SJCRH30 (cell line): Measurements from ENCODE around the gene SPTBN1. TPM values are rescaled to one million over a fixed set of nuclear protein-coding genes. Genes with fewer than 3 reads are reported as not detected.
"Not testable (repeated sequence)": the region's sequence is repeated elsewhere in the genome, so short reads cannot be mapped to it uniquely, and the experiment has no call there.

Experiments used
- DNase-seq, 2 experiments: peaks; one replicate each; pipeline ENCODE4 v3.0.0-alpha.2; 2015 to 2020
- H3K27ac ChIP-seq: fragments of 250-450 bp; sonication (Bioruptor Pico); 2 replicates; pipeline ENCODE4 v1.5.1; 2020; ENCODE audit warnings: mild to moderate bottlenecking, moderate library complexity
- H3K27me3 ChIP-seq: fragments of 250-450 bp; sonication (Bioruptor Pico); 2 replicates; pipeline ENCODE4 v1.5.1; 2020; ENCODE audit warnings: mild to moderate bottlenecking, moderate library complexity
- H3K36me3 ChIP-seq: fragments of 250-450 bp; sonication (Bioruptor Pico); 2 replicates; pipeline ENCODE4 v1.5.1; 2020; ENCODE audit warnings: mild to moderate bottlenecking, moderate library complexity
- H3K4me1 ChIP-seq: fragments of 250-450 bp; sonication (Bioruptor Pico); 2 replicates; pipeline ENCODE4 v1.5.1; 2020; ENCODE audit warnings: mild to moderate bottlenecking, moderate library complexity
- H3K4me3 ChIP-seq: fragments of 250-450 bp; sonication (Bioruptor Pico); 2 replicates; pipeline ENCODE4 v1.5.1; 2020; ENCODE audit warnings: mild to moderate bottlenecking, moderate library complexity
- H3K9me3 ChIP-seq: fragments of 250-450 bp; sonication (Bioruptor Pico); replicated peaks from 2 replicates; pipeline ENCODE4 v1.5.1; 2020; ENCODE audit warnings: mild to moderate bottlenecking, moderate library complexity
- total RNA-seq: library from RNA; depleted of rRNA; stranded (reverse); fragments of >200 nt; shearing (Covaris generic); gene quantifications from 2 replicates; pipeline ENCODE4 v1.2.3, GENCODE V29; 2014

The SPTBN1 gene
- total RNA-seq, 1 experiment from 2014 or later = 260 TPM

GRCh38 chr2:54529518-54529917 lies 73.4 kb downstream of the SPTBN1 start:
- H3K4me3 ChIP-seq, H3K9me3 ChIP-seq, H3K27me3 ChIP-seq, H3K4me1 ChIP-seq, DNase-seq, H3K27ac ChIP-seq: not testable (repeated sequence)
- H3K36me3 ChIP-seq = peaks cover 72% of the 10 kb centered on the region

DNA sequence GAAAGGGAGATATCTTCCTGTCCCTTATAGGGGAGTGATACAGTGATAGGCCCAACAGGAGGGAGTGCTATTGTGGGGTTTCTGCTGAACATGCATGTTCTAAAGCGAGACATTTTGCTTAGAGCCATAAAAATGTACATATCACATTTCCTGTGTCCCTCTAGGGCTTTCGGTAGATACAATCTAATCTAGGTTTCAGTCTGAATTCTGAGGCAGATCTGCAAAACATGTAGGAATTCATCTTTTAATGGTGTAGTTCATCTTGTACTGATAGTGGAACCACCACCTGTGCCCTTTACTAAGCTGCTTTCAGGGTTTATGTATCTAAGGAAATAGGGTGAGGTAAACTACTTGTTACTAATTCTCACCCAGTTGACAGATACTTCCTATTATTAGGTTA lies 73.8 kb downstream of the SPTBN1 start:
- DNase-seq = no peak
- H3K27me3 ChIP-seq = no peaks in the 10 kb centered on the region
- H3K36me3 ChIP-seq = peaks cover 76% of the 10 kb centered on the region
- no peak overlapping the region for H3K4me3 ChIP-seq
- H3K4me1 ChIP-seq = peaks cover under 1% of the 10 kb centered on the region; the same call in 1 of the 2 replicates
- no peaks in the 10 kb centered on the region for H3K9me3 ChIP-seq
- H3K27ac ChIP-seq = no peak overlapping the region

- Histone ChIP-seq H3K4me3 (no peak overlapping the region), H3K36me3 (peaks cover 77% of the 10 kb centered on the region), H3K9me3 (no peaks in the 10 kb centered on the region), H3K27ac (no peak overlapping the region), H3K4me1 (no peaks in the 10 kb centered on the region), H3K27me3 (no peaks in the 10 kb centered on the region)
- no peak for DNase-seq
These were observed 75.4 kb downstream of the SPTBN1 start for GRCh38 chr2:54531558-54531957.

GRCh38 chr2:54534221-54534620 lies 78.1 kb downstream of the SPTBN1 start:
- Histone ChIP-seq H3K4me3 (no peak overlapping the region), H3K36me3 (peaks cover 69% of the 10 kb centered on the region), H3K27me3 (no peaks in the 10 kb centered on the region), H3K9me3 (no peaks in the 10 kb centered on the region), H3K4me1 (no peaks in the 10 kb centered on the region), H3K27ac (no peak overlapping the region)
- DNase-seq = no peak

DNA sequence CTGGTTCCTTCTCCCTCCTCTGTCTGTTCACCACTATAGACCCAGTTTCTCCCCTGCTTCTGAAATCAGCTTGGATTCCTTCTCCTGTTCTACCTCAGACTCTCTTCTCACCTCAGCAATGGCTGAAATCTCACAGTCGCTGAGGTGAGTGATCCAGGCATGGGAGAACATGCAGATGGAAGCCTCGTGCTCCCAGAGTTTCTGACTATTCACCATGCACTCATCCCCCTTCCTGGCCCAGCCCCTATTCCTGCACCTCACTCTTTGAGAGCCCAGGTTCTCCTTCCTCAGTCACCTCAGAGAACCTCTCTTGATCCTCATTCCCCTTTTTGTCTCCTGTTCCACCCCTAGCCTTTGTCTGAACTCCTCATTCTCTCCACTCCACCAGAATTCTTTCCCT lies 78.5 kb downstream of the SPTBN1 start:
- no peak overlapping the region for H3K4me3 ChIP-seq
- no peak for DNase-seq
- H3K9me3 ChIP-seq = no peaks in the 10 kb centered on the region
- H3K36me3 ChIP-seq = peaks cover 72% of the 10 kb centered on the region
- no peak overlapping the region for H3K27ac ChIP-seq
- H3K27me3 ChIP-seq = no peaks in the 10 kb centered on the region
- H3K4me1 ChIP-seq = no peaks in the 10 kb centered on the region

- no peak for DNase-seq
- Histone ChIP-seq H3K4me1 (no peaks in the 10 kb centered on the region; the same call in 1 of the 2 replicates), H3K36me3 (peaks cover 68% of the 10 kb centered on the region), H3K9me3 (no peaks in the 10 kb centered on the region; the same call in 1 of the 2 replicates), H3K4me3 (no peak overlapping the region), H3K27ac (no peak overlapping the region), H3K27me3 (no peaks in the 10 kb centered on the region)
These were observed 79.6 kb downstream of the SPTBN1 start for GRCh38 chr2:54535599-54536195.

DNA sequence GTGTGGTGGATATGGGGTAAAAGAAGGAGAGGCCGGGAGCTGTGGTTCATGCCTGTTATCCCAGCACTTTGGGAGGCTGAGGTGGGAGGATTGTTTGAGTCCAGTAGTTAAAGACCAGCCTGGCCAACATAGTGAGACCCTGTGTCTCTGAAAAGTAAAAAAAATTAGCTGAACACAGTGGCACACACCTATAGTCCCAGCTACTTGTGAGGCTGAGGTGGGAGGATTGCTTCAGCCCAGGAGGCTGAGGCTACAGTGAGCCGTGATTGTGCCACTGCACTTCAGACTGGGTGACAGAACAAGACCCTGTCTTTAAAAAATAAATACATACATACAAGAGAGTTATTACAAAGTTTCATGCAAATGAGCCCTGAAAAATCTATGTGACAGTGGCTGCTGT lies 80.6 kb downstream of the SPTBN1 start:
- Histone ChIP-seq H3K27me3 (no peaks in the 10 kb centered on the region), H3K27ac (no peak overlapping the region), H3K4me1 (no peaks in the 10 kb centered on the region; the same call in 1 of the 2 replicates), H3K36me3 (peaks cover 66% of the 10 kb centered on the region), H3K4me3 (no peak overlapping the region), H3K9me3 (no peaks in the 10 kb centered on the region; the same call in 1 of the 2 replicates)
- DNase-seq = no peak

GRCh38 chr2:54538537-54538936 lies 82.4 kb downstream of the SPTBN1 start:
- H3K27me3 ChIP-seq = no peaks in the 10 kb centered on the region
- DNase-seq = no peak
- H3K36me3 ChIP-seq = peaks cover 54% of the 10 kb centered on the region
- H3K9me3 ChIP-seq = no peaks in the 10 kb centered on the region; the same call in 1 of the 2 replicates
- H3K4me1 ChIP-seq = no peaks in the 10 kb centered on the region; the same call in 1 of the 2 replicates
- H3K4me3 ChIP-seq = no peak overlapping the region
- no peak overlapping the region for H3K27ac ChIP-seq

- H3K4me1 ChIP-seq = no peaks in the 10 kb centered on the region; the same call in 1 of the 2 replicates
- H3K27ac ChIP-seq = no peak overlapping the region
- H3K9me3 ChIP-seq = no peaks in the 10 kb centered on the region; the same call in 1 of the 2 replicates
- H3K36me3 ChIP-seq = peaks cover 45% of the 10 kb centered on the region
- H3K27me3 ChIP-seq = no peaks in the 10 kb centered on the region
- DNase-seq = no peak
- no peak overlapping the region for H3K4me3 ChIP-seq
These were observed 83.6 kb downstream of the SPTBN1 start for GRCh38 chr2:54539683-54540082.

DNA sequence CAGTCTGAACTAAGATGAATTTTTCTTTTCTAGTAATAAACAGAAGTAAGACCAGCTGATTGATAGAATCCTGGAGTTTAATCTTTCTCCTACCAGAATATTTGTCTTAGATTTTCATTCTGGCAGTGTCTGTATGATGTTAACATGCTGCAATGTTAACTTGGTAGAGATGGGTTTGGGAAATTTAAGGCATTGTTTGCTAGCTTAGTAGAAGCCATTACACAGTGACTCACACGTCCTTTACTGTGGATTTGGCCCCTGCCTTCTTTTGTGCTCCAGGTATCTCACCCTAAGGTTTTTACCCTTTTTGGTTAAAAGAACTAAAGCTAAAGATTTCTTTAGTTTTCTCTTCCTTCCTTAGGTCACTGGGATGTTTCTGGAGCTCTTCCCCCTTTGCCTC lies 84.1 kb downstream of the SPTBN1 start:
- Histone ChIP-seq H3K27me3 (no peaks in the 10 kb centered on the region), H3K9me3 (no peaks in the 10 kb centered on the region; the same call in none of the 2 replicates), H3K4me1 (no peaks in the 10 kb centered on the region; the same call in 1 of the 2 replicates), H3K27ac (no peak overlapping the region), H3K36me3 (peaks cover 43% of the 10 kb centered on the region), H3K4me3 (no peak overlapping the region)
- no peak for DNase-seq

DNA sequence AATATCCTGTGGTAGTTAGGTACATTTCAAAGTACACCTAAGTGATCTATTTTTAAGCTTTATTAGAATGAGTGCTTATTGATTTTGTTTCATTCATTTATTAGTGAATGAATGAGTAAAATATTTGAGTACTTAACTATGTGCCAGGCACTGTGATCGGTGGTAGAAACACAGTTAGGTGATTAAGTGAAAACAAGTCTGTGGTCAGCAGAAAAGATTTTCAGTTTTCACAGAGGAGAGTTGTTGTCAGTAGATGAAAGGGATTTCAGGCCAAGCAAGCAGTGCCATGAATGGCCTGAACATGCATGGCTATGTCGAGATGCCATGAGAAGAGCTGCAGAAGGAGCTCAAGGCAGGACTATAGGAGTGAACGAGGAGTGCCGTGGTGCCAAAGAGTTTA lies 85.9 kb downstream of the SPTBN1 start:
- no peaks in the 10 kb centered on the region for H3K27me3 ChIP-seq
- no peak overlapping the region for H3K4me3 ChIP-seq
- no peaks in the 10 kb centered on the region; the same call in none of the 2 replicates for H3K9me3 ChIP-seq
- H3K36me3 ChIP-seq = peaks cover 30% of the 10 kb centered on the region
- H3K4me1 ChIP-seq = no peaks in the 10 kb centered on the region; the same call in 1 of the 2 replicates
- no peak overlapping the region for H3K27ac ChIP-seq
- no peak for DNase-seq

DNA sequence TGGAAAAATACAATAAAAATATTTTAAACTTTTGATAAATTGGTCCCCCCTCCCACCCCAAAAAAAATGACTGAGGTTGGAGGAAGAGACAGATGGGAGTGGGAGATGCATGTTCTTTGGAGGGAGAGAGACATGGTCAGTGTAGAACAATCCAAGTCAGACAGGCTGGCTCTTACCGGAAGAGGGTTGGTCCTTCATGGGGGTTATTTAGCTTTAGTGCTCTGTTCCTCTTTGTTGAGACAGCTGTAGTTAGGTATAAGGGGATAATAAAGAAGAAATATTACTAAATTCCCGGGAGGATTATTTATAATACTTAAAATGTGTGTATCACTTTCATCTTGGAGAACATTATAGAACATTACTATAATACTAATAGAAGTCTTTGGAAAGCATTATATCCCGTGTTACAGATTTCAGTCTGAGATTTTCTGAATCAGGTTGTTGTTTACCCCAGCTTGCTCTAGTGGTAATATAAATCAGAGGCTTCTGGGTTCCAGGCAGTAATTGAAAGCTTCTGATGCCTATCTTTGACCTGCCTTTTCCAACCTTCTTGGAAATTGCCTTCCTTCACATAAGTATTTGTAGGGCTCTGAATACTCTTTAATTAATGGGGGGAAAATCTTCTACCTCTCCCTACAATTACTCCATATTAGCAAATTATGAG lies 87.7 kb downstream of the SPTBN1 start:
- no peak overlapping the region for H3K27ac ChIP-seq
- no peak for DNase-seq
- peaks cover 25% of the 10 kb centered on the region for H3K36me3 ChIP-seq
- H3K4me3 ChIP-seq = no peak overlapping the region
- no peaks in the 10 kb centered on the region; the same call in 1 of the 2 replicates for H3K4me1 ChIP-seq
- no peaks in the 10 kb centered on the region for H3K27me3 ChIP-seq
- H3K9me3 ChIP-seq = no peaks in the 10 kb centered on the region; the same call in none of the 2 replicates

DNA sequence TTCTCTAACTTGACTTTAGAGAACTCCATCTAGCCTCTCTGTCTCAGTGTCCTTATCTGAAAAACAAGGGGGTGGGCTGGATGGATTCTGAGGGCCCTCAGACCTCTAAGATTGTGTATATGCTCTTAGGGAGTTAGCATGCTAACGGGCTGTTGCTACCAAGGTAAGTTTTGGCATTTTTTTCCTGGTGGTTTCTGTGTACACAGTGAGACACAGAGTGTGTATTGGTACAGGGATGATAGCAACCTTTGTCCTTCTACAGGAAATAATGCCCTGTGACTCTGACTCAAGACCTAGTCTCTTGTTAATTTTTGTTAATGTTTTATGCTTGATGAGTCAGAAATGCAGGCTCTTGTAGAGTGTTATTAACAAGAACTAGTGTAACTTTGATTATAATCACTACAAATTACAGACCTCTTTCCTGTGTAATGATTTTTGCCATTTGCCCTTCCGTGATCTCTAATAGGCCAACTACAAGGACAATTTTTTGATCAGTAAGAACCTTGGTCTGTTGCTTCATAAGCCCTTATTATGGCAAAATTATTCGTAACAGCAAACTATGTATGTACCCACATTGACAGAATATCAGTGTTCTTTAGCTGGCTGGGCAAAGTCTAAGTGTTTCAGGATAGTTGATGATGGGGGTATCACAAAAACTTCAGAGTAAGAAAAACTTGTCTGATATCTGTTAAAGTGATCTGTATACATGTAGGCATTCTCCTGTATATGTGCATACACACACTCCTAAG lies 89.7 kb downstream of the SPTBN1 start:
- Histone ChIP-seq H3K4me3 (no peak overlapping the region), H3K36me3 (peaks cover 15% of the 10 kb centered on the region; the same call in 1 of the 2 replicates), H3K4me1 (no peaks in the 10 kb centered on the region), H3K27ac (no peak overlapping the region), H3K27me3 (no peaks in the 10 kb centered on the region), H3K9me3 (no peaks in the 10 kb centered on the region; the same call in 1 of the 2 replicates)
- DNase-seq = no peak

DNA sequence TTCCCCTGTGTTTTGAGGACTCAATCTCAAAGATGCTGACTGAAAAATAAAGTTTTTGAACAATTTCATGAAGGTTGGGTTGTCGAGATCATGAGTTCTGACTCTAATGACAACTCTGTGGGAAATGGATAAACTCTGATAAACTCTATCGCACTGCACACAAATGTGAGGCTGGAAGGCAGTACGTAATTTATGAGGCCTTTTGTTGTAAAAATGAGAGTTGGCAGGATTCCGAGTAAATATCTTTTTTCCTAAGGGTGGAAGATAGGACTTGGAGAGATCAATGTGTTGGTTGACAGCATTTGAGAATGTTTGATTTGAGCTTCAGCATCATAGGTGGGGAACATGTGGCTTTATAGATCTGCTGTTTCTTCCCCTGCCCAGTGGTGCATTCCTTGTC lies 90.4 kb downstream of the SPTBN1 start:
- H3K36me3 ChIP-seq = peaks cover 10% of the 10 kb centered on the region; the same call in 1 of the 2 replicates
- no peak overlapping the region for H3K4me3 ChIP-seq
- H3K4me1 ChIP-seq = no peaks in the 10 kb centered on the region
- no peak for DNase-seq
- no peaks in the 10 kb centered on the region; the same call in none of the 2 replicates for H3K9me3 ChIP-seq
- no peaks in the 10 kb centered on the region for H3K27me3 ChIP-seq
- no peak overlapping the region for H3K27ac ChIP-seq
